GM12874 (cell line): ENCODE results near the gene GDF11.

Source experiments
- CTCF ChIP-seq: IDR thresholded peaks from 2 replicates; pipeline ENCODE4 v1.5.1; 2011; ENCODE audit warnings: low read depth, mild to moderate bottlenecking, control low read depth, low read length, moderate library complexity; ENCODE audit not compliant: insufficient read depth

GDF11 gene

DNA sequence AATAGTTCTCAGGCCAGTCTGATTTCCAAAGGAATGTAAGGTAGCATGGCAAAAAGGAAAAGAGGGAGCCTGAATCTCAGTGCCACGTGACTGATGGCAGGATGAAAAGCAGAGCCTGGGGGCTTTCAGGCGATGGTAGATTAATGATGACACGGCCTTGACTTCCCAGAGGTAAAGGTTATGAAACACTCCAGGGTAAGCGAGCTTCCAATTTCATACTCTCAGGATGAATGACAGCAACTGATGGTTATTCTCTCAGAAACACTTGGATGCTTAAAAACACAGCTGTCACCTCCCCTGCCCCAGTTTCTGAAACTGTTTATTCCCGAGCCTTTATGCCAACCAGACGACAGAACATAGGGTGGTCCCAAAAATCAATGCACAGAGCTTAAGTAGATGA lies 28.8 kb downstream of the GDF11 start:
- TF ChIP-seq CTCF: no peak

- no peak for TF ChIP-seq CTCF
Measured at GRCh38 chr12:55777856-55778255, 34.9 kb downstream of the GDF11 start.

DNA sequence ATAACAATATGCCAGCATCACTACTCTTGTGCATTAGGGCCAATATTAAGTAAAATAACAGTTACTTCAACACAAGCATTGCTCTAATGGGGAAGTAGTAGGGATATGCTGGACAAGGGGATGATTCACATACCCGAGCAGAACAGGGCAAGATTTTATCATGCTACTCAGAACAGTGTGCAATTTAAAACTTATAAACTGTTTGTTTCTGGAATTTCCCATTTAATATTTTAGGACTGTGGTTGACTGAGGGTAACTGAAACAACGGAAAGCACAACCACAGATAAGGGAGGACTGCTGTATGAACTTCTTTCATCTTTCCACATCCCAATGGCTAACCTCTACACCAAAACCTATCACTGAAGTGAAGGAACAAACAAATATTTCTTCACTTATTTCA lies 37.8 kb downstream of the GDF11 start:
- TF ChIP-seq CTCF: no peak

DNA sequence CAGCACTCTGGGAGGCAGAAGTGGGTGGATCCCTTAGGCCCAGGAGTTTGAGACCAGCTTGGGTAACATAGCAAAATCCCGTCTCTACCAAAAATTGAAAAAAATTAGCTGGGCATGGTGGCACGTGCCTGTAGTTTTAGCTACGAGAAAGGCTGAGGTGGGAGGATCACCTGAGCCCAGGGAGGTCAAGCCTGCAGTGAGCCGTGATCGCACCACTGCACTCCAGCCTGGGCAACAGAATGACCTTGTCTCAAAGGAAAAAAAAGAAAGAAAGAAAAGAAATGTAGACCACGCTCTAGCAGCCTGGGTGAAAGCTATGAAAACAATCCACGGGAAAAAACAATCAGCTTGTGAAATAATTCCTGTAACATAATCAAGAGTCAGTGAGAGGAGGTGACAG lies 45.6 kb downstream of the GDF11 start:
- TF ChIP-seq CTCF: no peak

DNA sequence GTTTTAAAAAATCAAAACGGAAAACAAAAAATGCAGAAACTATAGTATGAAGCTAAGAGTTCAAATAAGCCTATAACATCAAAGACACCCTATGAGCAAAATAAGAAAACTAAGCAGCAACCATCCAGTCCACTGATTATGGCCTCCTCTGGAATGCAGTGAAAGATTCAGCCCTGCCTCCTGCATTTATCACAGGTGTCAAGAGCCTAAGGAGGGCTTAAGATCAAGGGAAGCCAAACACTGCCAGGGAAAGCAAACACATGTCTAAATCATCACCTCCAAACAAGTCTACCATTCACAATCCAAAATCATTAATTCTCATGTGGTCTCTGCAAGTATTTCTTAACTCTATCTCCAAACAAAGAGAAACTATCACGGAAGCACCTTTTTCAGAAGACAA lies 46.2 kb downstream of the GDF11 start:
- no peak for TF ChIP-seq CTCF

- no peak for TF ChIP-seq CTCF
Measured at GRCh38 chr12:55789893-55790292, 47.0 kb downstream of the GDF11 start.

- no peak for TF ChIP-seq CTCF
Measured at GRCh38 chr12:55795950-55796349, 53.0 kb downstream of the GDF11 start.

GRCh38 chr12:55797068-55797467 lies 54.1 kb downstream of the GDF11 start:
- TF ChIP-seq CTCF: 0 out of 2 replicates have a peak, but pooled peaks have one; percentile 21
